ENCODE results near the gene GMCL1.

- TF ChIP-seq CTCF (conservative IDR thresholded peaks at IDR 0.05; ENCODE audit: low read depth, low read length): no peak
- TF ChIP-seq EZH2phosphoT487 (IDR thresholded peaks at IDR 0.05; ENCODE audit: borderline replicate concordance, low read length): no peak
- no peak for TF ChIP-seq EZH2 (IDR thresholded peaks at IDR 0.05; ENCODE audit: low read length, unreplicated experiment)
Observed at GRCh38 chr2:69811018-69811417, 18.4 kb upstream of the GMCL1 start.
